ENCODE data around the gene CETP. TPM values are rescaled to one million over a fixed set of nuclear protein-coding genes. Genes with fewer than 3 reads are reported as not detected.
A peak's percentile ranks its signal among the peaks of the same experiment; 100 is the strongest.

CETP gene
- total and polyA plus RNA-seq, 2 of the 8 experiments (the other 6 are each of a cell fraction or from before 2014, with no cell fraction given), result not detected

GRCh38 chr16:56977823-56978430 lies 16.2 kb downstream of the CETP start:
- no peak overlapping the region for H3K4ac ChIP-seq (replicated peaks; ENCODE audit: insufficient read length, low read depth, low read length)
- 92% methylated on average over 11 of the region's 11 CpGs; no CpG with 5 or more reads in 1 of the 2 experiments for WGBS, 2 experiments (ENCODE audit: extremely low coverage in 1 of 2, insufficient coverage in 1 of 2, insufficient read length in 1 of 2, insufficient replicate concordance in 2 of 2, low coverage in 1 of 2, low lambda C conversion rate in 2 of 2, missing lambda C conversion rate in 1 of 2)
- no peak overlapping the region for H3K18ac ChIP-seq (ENCODE audit: extremely low read depth, low read length)
- no peak overlapping the region for H3K14ac ChIP-seq (ENCODE audit: insufficient read length)
- H3K4me2 ChIP-seq (ENCODE audit: insufficient read depth in 1 of 2, low read depth in 2 of 2, low read length in 2 of 2), result no peak overlapping the region
- H2BK120ac ChIP-seq (replicated peaks; ENCODE audit: low read depth, low read length), result no peak overlapping the region
- no peaks in the 10 kb centered on the region; a peak in 1 of 7 replicates for H3K27me3 ChIP-seq (replicated peaks in 1 of 4; ENCODE audit: control insufficient read depth in 3 of 4, extremely low read depth in 1 of 4, insufficient read depth in 3 of 4, low read length in 3 of 4)
- H3K56ac ChIP-seq (replicated peaks; ENCODE audit: insufficient read length, low read depth, low read length), result no peak overlapping the region
- H2BK12ac ChIP-seq (ENCODE audit: low read depth, low read length), result 0 out of 2 replicates have a peak overlapping the region, but pooled peaks have one; percentile 50
- no peak overlapping the region for H2AK5ac ChIP-seq (ENCODE audit: low read depth, low read length)
- no peaks in the 10 kb centered on the region for H3K36me3 ChIP-seq (ENCODE audit: control insufficient read depth in 2 of 4, insufficient read depth in 4 of 4, low read length in 3 of 4)
- H2AFZ ChIP-seq (ENCODE audit: low read length), result no peak overlapping the region
- no peak overlapping the region for H2BK15ac ChIP-seq (ENCODE audit: low read length)
- FAIRE-seq (no peak), DNase-seq (ENCODE audit: low read depth in 1 of 2, low spot score in 2 of 2) (no peak)
- CTCF ChIA-PET (ENCODE audit: partially characterized antibody), result interaction anchor here (1.3 to 5.7 kb wide), 6 partner anchors 11 to 115 kb away, joined by 3 to 48 read pairs (median 4); partner anchors contain the start of gene NLRC5
- no peak overlapping the region for H2BK20ac ChIP-seq (ENCODE audit: low read length)
- no peak overlapping the region for H3K27ac ChIP-seq (ENCODE audit: low read depth, low read length)
- no peaks in the 10 kb centered on the region for H3K23me2 ChIP-seq (ENCODE audit: low read depth, low read length)
- no peak overlapping the region for H4K8ac ChIP-seq (ENCODE audit: extremely low read depth, insufficient read depth, low read length)
- H3K9me3 ChIP-seq (ENCODE audit: insufficient read depth in 2 of 2, low read depth in 1 of 2, low read length in 1 of 2), result no peaks in the 10 kb centered on the region
- H4K5ac ChIP-seq (ENCODE audit: insufficient read length, low read depth, low read length), result no peak overlapping the region
- H4K91ac ChIP-seq (replicated peaks; ENCODE audit: insufficient read length, low read length), result no peak overlapping the region
- POLR2A ChIA-PET (ENCODE audit: partially characterized antibody), result no interaction called here
- no peak overlapping the region for H3K9ac ChIP-seq (replicated peaks in 1 of 4; ENCODE audit: extremely low read depth in 1 of 4, low read depth in 3 of 4, low read length in 3 of 4)
- no peaks in the 10 kb centered on the region for H3K79me1 ChIP-seq (ENCODE audit: low read depth, low read length)
- no peak overlapping the region for H3K4me3 ChIP-seq (ENCODE audit: extremely low read depth in 1 of 4, insufficient read depth in 2 of 4, low read depth in 3 of 4, low read length in 4 of 4)
- no peak overlapping the region for H3K23ac ChIP-seq (ENCODE audit: insufficient read length)
- H2BK5ac ChIP-seq (ENCODE audit: low read depth, low read length), result no peak overlapping the region
- H3K79me2 ChIP-seq (ENCODE audit: control insufficient read depth in 1 of 2, insufficient read depth in 2 of 2, low read length in 2 of 2), result no peaks in the 10 kb centered on the region
- H3K4me1 ChIP-seq (replicated peaks in 1 of 4; ENCODE audit: control insufficient read depth in 3 of 4, insufficient read depth in 4 of 4, low read length in 3 of 4), result no peaks in the 10 kb centered on the region
- TF ChIP-seq E2F6 (IDR thresholded peaks at IDR 0.05) (no peak), SIRT6 (IDR thresholded peaks at IDR 0.05; ENCODE audit: low read length) (no peak), POLR2A (IDR thresholded peaks at IDR 0.05; ENCODE audit: control extremely low read depth in 1 of 2, low read depth in 2 of 2, low read length in 2 of 2) (no peak), NRF1 (IDR thresholded peaks at IDR 0.05; ENCODE audit: low read depth, low read length) (no peak)
- no peaks in the 10 kb centered on the region for H4K20me1 ChIP-seq (replicated peaks in 1 of 2; ENCODE audit: control insufficient read depth in 1 of 2, insufficient read depth in 2 of 2, low read length in 2 of 2)
